Lower lobe of right lung (tissue), 2 donors: ENCODE measurements around the gene LRP10. TPM values are rescaled to one million over a fixed set of nuclear protein-coding genes. Genes with fewer than 3 reads are reported as not detected.

Experiments
- ATAC-seq, 2 donors: fragments of 200-7000 bp; cut with Tn5 transposase; one replicate each; pipeline ENCODE4 v1.9.1; 2020 to 2022; ENCODE audit warnings: mild to moderate bottlenecking in 2 of 2, moderate library complexity in 2 of 2
- DNase-seq: peaks from one replicate; pipeline ENCODE4 v3.0.0-alpha.2; 2020
- H3K27ac ChIP-seq: fragments of 200-600 bp; one replicate; pipeline ENCODE4 v1.8.0; 2022
- H3K27me3 ChIP-seq: fragments of 200-600 bp; one replicate; pipeline ENCODE4 v1.8.0; 2022; ENCODE audit warnings: low read depth
- H3K36me3 ChIP-seq: fragments of 200-600 bp; one replicate; pipeline ENCODE4 v1.8.0; 2022; ENCODE audit warnings: mild to moderate bottlenecking
- H3K4me1 ChIP-seq: fragments of 200-600 bp; one replicate; pipeline ENCODE4 v1.8.0; 2022
- H3K4me3 ChIP-seq: fragments of 200-600 bp; one replicate; pipeline ENCODE4 v1.8.0; 2022; ENCODE audit warnings: mild to moderate bottlenecking
- H3K9me3 ChIP-seq: fragments of 200-600 bp; one replicate; pipeline ENCODE4 v1.8.0; 2022
- intact Hi-C: fragments of 100-400 bp; cut with DNase I; formaldehyde crosslinking; loops from one replicate; pipeline ENCODE4 v1.11.0; 2022
- total RNA-seq: library from RNA; stranded (reverse); fragmentation: NEBNext Ultra II Directional; extraction: Animal tissue kit (Norgen Biotek cat#: 25700); gene quantifications from one replicate; pipeline ENCODE4 v1.2.1, GENCODE V29; 2021
- TF ChIP-seq, protein P1 (sequence below): fragments of 200-600 bp; IDR thresholded peaks from one replicate; pipeline ENCODE4 v1.8.0; 2022; ENCODE audit warnings: antibody characterized with exemption, mild to moderate bottlenecking
- donor health status: DM: no; HTN: yes; CAD: no; lungs with severe emphysema.

LRP10 gene
- total RNA-seq, 1 donor from 2014 or later = 134 TPM

DNA sequence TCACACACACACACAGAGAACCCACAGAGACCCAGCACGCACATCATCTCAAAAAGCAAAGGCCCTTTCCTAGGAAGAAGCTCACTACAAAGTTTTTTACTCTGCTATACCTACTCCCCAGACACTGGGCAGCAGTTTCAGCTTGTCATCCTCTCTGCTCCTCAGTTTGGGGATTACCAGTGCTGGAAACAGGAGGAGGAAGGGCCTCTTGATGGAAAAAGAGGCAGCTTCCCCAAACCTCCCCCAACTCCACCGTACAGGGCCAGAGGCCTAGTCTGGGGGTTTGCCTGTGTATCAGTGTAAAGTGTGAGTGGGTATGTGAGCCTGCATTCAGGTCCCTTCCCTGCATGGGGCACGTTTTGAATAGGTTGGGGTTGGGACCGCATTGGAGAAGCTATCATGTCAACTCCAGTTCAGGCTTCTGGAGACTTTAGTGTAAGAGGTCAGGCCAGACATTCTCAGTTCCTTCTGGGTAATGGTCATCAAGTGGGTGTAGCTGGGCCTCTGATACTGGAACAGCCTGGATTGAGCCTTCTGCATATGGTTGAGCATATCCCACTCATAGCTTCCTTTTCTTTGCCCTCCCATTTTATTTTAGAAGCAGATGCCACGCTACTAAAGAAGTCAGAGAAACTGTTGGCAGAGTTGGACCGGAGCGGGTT lies 12.7 kb downstream of the LRP10 start:
- Histone ChIP-seq H3K4me1 (peaks cover 26% of the 10 kb centered on the region), H3K9me3 (no peaks in the 10 kb centered on the region), H3K4me3 (no peak overlapping the region), H3K27me3 (no peaks in the 10 kb centered on the region), H3K27ac (no peak overlapping the region), H3K36me3 (peaks cover 10% of the 10 kb centered on the region)
- no peak for DNase-seq
- TF ChIP-seq, protein P1, sequence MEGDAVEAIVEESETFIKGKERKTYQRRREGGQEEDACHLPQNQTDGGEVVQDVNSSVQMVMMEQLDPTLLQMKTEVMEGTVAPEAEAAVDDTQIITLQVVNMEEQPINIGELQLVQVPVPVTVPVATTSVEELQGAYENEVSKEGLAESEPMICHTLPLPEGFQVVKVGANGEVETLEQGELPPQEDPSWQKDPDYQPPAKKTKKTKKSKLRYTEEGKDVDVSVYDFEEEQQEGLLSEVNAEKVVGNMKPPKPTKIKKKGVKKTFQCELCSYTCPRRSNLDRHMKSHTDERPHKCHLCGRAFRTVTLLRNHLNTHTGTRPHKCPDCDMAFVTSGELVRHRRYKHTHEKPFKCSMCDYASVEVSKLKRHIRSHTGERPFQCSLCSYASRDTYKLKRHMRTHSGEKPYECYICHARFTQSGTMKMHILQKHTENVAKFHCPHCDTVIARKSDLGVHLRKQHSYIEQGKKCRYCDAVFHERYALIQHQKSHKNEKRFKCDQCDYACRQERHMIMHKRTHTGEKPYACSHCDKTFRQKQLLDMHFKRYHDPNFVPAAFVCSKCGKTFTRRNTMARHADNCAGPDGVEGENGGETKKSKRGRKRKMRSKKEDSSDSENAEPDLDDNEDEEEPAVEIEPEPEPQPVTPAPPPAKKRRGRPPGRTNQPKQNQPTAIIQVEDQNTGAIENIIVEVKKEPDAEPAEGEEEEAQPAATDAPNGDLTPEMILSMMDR = no peak
- no peak for ATAC-seq
- intact Hi-C loops = no loop called here

DNA sequence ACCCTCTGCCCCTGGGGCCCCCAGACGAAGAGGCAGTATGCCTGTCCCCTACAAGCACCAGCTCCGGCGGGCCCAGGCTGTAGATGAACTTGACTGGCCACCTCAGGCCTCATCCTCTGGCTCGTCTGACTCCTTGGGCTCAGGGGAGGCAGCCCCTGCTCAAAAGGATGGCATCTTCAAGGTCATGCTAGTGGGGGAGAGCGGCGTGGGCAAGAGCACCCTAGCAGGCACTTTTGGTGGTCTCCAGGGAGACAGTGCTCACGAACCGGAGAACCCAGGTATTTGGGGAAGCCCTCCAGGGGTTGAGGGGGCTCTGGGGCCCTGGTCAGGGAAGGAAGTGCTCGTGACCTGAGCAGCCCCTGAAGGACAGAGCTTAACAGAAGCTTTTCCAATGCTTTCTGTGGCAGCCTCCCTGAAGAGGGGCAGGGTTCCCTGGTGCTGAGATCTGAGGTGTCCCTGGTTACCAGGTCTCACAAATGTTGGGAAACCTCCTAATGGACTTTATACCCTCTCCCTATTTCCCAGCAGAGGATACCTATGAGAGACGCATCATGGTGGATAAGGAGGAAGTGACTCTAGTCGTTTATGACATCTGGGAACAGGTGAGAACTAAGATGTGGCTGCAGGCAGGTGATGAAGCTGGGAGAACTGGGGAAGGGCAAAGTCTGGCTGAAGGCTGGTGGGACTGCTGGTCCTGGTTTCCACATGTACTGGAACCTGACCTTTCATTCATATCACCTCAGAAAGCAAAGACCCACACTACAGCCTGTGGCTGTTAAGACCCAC lies 13.4 kb downstream of the LRP10 start:
- intact Hi-C loops = no loop called here
- ATAC-seq (no peak), DNase-seq (no peak)
- Histone ChIP-seq H3K9me3 (no peaks in the 10 kb centered on the region), H3K4me3 (no peak overlapping the region), H3K27ac (no peak overlapping the region), H3K27me3 (no peaks in the 10 kb centered on the region), H3K36me3 (peaks cover 2% of the 10 kb centered on the region), H3K4me1 (peaks cover 26% of the 10 kb centered on the region)
- TF ChIP-seq, protein P1 = no peak

DNA sequence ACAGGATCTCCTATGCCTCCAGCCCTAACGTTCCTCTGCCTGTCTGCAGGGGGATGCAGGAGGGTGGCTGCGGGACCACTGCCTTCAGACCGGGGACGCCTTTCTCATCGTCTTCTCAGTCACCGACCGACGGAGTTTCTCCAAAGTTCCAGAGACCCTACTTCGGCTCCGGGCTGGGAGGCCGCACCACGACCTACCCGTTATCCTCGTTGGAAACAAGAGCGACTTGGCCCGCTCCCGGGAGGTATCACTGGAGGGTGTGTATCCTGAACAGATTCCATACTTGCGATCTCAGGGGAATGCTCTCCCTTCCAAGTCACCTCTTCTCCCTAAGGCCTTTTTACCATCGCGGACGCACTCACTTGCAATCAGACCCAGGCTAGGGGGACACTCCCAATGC lies 14.4 kb downstream of the LRP10 start:
- no peaks in the 10 kb centered on the region for H3K27me3 ChIP-seq
- no peaks in the 10 kb centered on the region for H3K9me3 ChIP-seq
- TF ChIP-seq, protein P1 = no peak
- H3K36me3 ChIP-seq = no peaks in the 10 kb centered on the region
- peak overlapping the region; percentile 70 for H3K4me3 ChIP-seq
- H3K27ac ChIP-seq = peak overlapping the region; percentile 68
- intact Hi-C loops = no loop called here
- ATAC-seq (no peak), DNase-seq (no peak)
- H3K4me1 ChIP-seq = peaks cover 26% of the 10 kb centered on the region

DNA sequence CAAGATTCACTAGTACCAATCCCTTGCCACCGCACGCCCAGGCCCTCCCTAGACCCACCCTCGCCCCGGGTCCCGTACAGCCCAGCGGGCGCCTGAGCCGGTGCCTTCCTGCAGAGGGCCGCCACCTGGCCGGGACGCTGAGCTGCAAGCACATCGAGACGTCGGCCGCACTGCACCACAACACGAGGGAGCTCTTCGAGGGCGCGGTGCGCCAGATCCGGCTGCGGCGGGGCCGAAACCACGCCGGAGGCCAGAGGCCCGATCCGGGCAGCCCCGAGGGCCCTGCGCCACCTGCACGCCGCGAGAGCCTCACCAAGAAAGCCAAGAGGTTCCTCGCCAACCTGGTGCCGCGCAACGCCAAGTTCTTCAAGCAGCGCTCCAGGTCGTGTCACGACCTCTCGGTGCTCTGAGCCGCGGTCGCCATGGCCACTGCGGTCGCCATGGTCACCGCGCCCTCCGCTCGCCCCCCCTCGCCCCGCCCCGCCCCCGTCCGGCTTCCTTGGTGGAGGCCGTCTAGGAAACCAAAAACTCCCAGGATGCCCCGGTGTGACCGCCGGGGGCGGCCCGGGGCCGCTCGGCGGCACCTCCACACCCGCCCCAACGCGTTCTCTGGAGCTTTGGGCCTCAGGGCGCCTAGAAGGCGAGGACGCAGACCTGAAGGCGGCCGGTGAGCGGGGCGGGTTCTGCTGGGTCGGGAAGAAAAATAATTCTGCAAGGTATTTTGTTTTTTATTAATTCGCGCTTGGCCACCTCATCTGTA lies 15.1 kb downstream of the LRP10 start:
- peak; percentile 92 for ATAC-seq
- H3K27me3 ChIP-seq = no peaks in the 10 kb centered on the region
- peaks cover 26% of the 10 kb centered on the region for H3K4me1 ChIP-seq
- TF ChIP-seq, protein P1 = no peak
- peak overlapping the region; percentile 68 for H3K27ac ChIP-seq
- intact Hi-C loops = no loop called here
- no peaks in the 10 kb centered on the region for H3K9me3 ChIP-seq
- peak overlapping the region; percentile 70 for H3K4me3 ChIP-seq
- H3K36me3 ChIP-seq = no peaks in the 10 kb centered on the region
- peak; percentile 87 for DNase-seq

DNA sequence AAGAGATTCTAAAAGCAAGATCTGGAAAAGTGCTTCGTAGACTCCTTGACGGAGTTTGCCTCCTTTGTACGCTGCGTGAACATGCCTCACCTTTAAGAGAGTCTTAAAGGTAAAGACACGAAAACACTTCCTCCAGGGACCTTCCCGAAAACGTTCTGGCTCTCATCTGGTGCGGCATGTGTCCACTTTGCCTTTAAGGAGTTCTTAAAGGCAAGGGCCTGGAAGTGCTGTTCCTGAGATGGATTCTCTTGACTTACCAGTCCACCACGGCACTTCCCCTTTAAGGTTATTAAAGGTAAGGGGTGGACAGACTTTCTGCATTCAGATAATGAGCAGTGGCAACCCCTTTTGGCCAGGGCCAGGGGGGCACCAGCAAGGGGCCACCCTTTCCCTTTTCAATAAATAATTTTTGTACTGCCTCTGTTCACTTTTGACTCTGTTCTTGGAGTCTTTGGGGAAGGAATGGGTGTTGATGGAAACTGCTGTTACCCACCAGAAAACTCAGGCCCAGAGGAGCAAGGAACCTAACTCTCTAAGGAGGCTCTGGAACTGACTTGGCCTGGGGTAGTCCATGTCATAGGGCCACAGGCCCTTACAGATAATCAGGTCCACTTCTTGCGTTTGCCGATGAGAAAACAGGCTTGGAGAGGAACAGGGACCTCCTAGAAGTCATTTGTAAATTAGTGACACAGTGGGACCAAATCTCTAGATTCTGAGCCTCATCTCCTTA lies 15.9 kb downstream of the LRP10 start:
- H3K27me3 ChIP-seq = no peaks in the 10 kb centered on the region
- intact Hi-C loops = no loop called here

More for the DNA sequence above, 15.9 kb downstream of the LRP10 start:
- Histone ChIP-seq H3K9me3 (no peaks in the 10 kb centered on the region), H3K27ac (peak overlapping the region; percentile 68), H3K36me3 (no peaks in the 10 kb centered on the region), H3K4me1 (peaks cover 26% of the 10 kb centered on the region), H3K4me3 (peak overlapping the region; percentile 70)
- TF ChIP-seq, protein P1 = no peak
- DNase-seq (no peak), ATAC-seq (peak; percentile 81 to 91)
